ENCODE results near the gene TUFT1. TPM values are rescaled to one million over a fixed set of nuclear protein-coding genes. Genes with fewer than 3 reads are reported as not detected.
A peak's percentile ranks its signal among the peaks of the same experiment; 100 is the strongest.

TUFT1 gene
- total RNA-seq, 1 experiment from 2014 or later = 31.4 TPM

- H3K36me3 Mint-ChIP-seq (ENCODE audit: insufficient read depth, unreplicated experiment) = peaks cover 44% of the 10 kb centered on the region
- TF ChIP-seq CTCF (IDR thresholded peaks at IDR 0.05; ENCODE audit: unreplicated experiment) = no peak
- no peak overlapping the region for H3K4me3 Mint-ChIP-seq (ENCODE audit: low read depth, unreplicated experiment)
- no peaks in the 10 kb centered on the region for H3K9me3 Mint-ChIP-seq (ENCODE audit: low read depth, unreplicated experiment)
- CTCF ChIA-PET = no interaction called here
- DNase-seq = no peak
- BruUV-seq (replicated peaks) = no TSS peak
- intact Hi-C loops (cut with micrococcal nuclease; ENCODE audit: unreplicated experiment) = no loop called here
- no peak overlapping the region for H3K27ac Mint-ChIP-seq (ENCODE audit: unreplicated experiment)
- H3K4me1 Mint-ChIP-seq (ENCODE audit: low read depth, unreplicated experiment) = peaks cover 30% of the 10 kb centered on the region
- H3K27me3 Mint-ChIP-seq (ENCODE audit: unreplicated experiment) = no peaks in the 10 kb centered on the region
Observed at GRCh38 chr1:151581451-151581850, 41.3 kb downstream of the TUFT1 start.

- CTCF ChIA-PET = no interaction called here
- no peak overlapping the region for H3K4me3 Mint-ChIP-seq (ENCODE audit: low read depth, unreplicated experiment)
- no peak for TF ChIP-seq CTCF (IDR thresholded peaks at IDR 0.05; ENCODE audit: unreplicated experiment)
- H3K4me1 Mint-ChIP-seq (ENCODE audit: low read depth, unreplicated experiment) = peaks cover 35% of the 10 kb centered on the region
- H3K27ac Mint-ChIP-seq (ENCODE audit: unreplicated experiment) = no peak overlapping the region
- BruUV-seq (replicated peaks) = no TSS peak
- peaks cover 44% of the 10 kb centered on the region for H3K36me3 Mint-ChIP-seq (ENCODE audit: insufficient read depth, unreplicated experiment)
- no peaks in the 10 kb centered on the region for H3K9me3 Mint-ChIP-seq (ENCODE audit: low read depth, unreplicated experiment)
- no peak for DNase-seq
- intact Hi-C loops (cut with micrococcal nuclease; ENCODE audit: unreplicated experiment) = no loop called here
- no peaks in the 10 kb centered on the region for H3K27me3 Mint-ChIP-seq (ENCODE audit: unreplicated experiment)
Observed at GRCh38 chr1:151581921-151582320, 41.8 kb downstream of the TUFT1 start.

- DNase-seq = no peak
- Mint-ChIP-seq H3K27ac (ENCODE audit: unreplicated experiment) (no peak overlapping the region), H3K27me3 (ENCODE audit: unreplicated experiment) (no peaks in the 10 kb centered on the region), H3K9me3 (ENCODE audit: low read depth, unreplicated experiment) (no peaks in the 10 kb centered on the region), H3K36me3 (ENCODE audit: insufficient read depth, unreplicated experiment) (peaks cover 38% of the 10 kb centered on the region), H3K4me3 (ENCODE audit: low read depth, unreplicated experiment) (no peak overlapping the region), H3K4me1 (ENCODE audit: low read depth, unreplicated experiment) (peaks cover 42% of the 10 kb centered on the region)
- intact Hi-C loops (cut with micrococcal nuclease; ENCODE audit: unreplicated experiment) = no loop called here
- CTCF ChIA-PET = no interaction called here
- no TSS peak for BruUV-seq (replicated peaks)
- TF ChIP-seq CTCF (IDR thresholded peaks at IDR 0.05; ENCODE audit: unreplicated experiment) = no peak
Observed at GRCh38 chr1:151583796-151584195, 43.7 kb downstream of the TUFT1 start.

- no peaks in the 10 kb centered on the region for H3K9me3 Mint-ChIP-seq (ENCODE audit: low read depth, unreplicated experiment)
- H3K27ac Mint-ChIP-seq (ENCODE audit: unreplicated experiment) = peak overlapping the region; percentile 12
- H3K27me3 Mint-ChIP-seq (ENCODE audit: unreplicated experiment) = no peaks in the 10 kb centered on the region
- peaks cover 42% of the 10 kb centered on the region for H3K4me1 Mint-ChIP-seq (ENCODE audit: low read depth, unreplicated experiment)
- BruUV-seq (replicated peaks) = no TSS peak
- H3K36me3 Mint-ChIP-seq (ENCODE audit: insufficient read depth, unreplicated experiment) = peaks cover 36% of the 10 kb centered on the region
- H3K4me3 Mint-ChIP-seq (ENCODE audit: low read depth, unreplicated experiment) = no peak overlapping the region
- intact Hi-C loops (cut with micrococcal nuclease; ENCODE audit: unreplicated experiment) = no loop called here
- CTCF ChIA-PET = no interaction called here
- no peak for DNase-seq
- TF ChIP-seq CTCF (IDR thresholded peaks at IDR 0.05; ENCODE audit: unreplicated experiment) = no peak
Observed at GRCh38 chr1:151584278-151584677, 44.2 kb downstream of the TUFT1 start.
